IPS-NIHi7 (cell line): ENCODE data around the gene ZNF212.
"Not testable (repeated sequence)": the region's sequence is repeated elsewhere in the genome, so short reads cannot be mapped to it uniquely, and the experiment has no call there.

ENCODE experiments used
- DNase-seq: peaks from one replicate; pipeline ENCODE4 v3.0.0; 2012; ENCODE audit warnings: mixed read lengths; ENCODE audit errors: extremely low spot score

Gene ZNF212

DNA sequence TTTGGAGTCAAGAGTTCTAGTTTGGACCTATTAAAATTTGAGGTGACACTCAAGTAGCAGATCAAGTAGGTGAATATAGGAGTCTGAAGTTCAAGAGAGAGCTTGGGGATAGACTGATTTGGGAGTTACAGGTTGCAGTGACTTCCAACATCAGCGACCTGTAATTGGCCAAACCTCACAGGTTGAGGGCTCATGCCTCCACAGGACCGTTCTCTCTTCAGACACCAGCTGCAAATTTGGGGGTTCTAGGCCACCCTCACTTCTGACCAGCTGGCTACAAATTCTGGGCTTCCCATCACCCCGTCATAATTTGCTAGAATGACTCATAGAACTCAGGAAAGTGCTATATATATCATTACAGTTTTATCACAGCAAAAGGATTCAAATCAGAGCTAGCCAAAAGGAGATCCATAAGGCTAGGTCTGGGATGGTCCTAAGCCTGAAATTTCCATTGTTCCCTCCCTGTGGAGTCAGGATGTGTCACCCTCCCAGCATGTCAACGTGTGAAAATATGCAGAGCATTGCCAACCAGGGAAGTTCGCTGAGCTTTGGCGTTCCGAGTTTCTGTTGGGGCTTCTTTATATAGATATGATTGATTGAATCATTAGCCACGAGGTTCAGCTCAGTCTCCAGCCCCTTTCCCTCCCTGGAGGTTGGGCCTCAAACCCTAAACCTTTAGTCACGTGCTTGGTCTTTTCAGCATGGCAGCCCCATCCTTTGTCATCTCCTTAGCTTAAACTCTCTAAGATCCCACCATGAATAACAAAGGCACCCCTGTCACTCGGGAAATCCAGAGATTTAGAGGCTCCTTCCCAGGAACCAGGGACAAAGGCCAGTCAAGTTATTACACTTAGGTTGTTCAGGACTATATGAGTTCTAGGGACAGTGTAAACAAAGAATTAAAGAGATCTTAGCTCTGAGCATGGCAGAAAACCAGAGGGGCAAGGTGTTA, 20.7 kb upstream of the ZNF212 start:
- no peak for DNase-seq

DNA sequence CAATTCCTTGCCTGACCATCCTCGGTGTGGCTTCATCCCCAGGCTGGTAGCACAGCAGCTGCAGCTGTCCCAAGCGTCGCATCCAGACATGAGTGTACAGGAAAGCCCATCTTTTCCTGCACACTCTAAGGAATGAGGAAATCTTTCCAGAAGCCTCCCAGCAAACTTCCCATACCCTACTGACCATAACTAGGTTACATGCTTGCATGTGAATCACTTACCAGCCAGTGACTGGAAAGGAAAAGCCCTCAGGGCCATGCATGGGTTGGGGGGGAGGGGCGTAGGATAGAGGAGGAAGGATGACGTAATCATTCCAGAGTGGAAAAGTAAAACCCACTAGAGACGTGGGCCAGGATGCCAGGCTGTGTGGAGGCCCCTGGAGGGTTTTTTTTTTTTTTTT, 18.9 kb upstream of the ZNF212 start:
- DNase-seq = no peak

GRCh38 chr7:149223176-149223575, 16.3 kb upstream of the ZNF212 start:
- no peak for DNase-seq

DNA sequence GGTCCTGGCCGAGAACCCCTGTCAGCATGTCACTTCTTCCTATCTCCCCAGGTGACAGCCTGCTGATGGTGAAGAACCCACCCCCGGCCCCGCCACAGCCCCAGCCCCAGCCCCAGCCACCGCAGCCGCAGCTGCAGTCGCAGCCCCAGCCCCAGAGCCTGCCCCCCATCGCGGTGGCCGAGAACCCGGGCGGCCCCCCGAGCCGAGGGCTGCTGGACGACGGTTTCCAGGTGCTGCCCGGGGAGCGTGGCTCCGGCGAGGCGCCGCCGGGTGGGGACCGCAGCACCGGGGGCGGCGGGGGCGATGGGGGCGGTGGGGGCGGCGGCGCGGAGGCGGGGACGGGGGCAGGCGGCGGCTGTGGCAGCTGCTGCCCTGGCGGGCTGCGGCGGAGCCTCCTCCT, 15.7 kb upstream of the ZNF212 start:
- no peak for DNase-seq

DNA sequence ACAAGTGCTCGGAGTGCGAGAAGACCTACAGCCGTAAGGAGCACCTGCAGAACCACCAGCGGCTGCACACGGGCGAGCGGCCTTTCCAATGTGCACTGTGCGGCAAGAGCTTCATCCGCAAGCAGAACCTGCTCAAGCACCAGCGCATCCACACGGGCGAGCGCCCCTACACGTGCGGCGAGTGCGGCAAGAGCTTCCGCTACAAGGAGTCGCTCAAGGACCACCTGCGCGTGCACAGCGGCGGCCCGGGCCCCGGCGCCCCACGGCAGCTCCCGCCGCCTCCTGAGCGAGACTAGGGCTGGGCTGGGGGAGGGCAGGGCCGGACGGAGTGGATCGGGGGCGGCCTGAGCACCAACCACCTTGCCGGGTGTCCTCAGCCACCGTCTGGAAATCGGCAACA, 15.1 kb upstream of the ZNF212 start:
- no peak for DNase-seq

GRCh38 chr7:149225106-149225505, 14.3 kb upstream of the ZNF212 start:
- no peak for DNase-seq

DNA sequence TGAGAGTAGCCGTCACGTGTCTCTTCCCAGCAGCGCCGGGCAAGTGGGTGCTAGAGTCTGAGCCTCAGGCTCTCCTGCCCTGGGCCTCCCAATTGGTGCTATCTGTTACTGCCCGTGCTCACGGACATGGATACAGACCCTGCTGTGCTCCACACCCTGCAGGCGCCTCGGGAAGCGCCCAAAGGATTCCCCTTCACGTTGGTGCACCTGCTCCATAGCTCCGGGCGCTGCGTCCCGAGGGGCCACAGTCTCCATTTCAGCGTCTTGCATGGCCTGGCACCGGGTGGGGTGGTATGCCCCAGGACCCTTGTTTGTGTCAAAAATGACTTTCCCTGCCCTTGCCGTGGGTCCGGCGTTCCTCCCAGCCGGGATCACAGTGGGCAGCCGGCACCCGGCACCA, 13.8 kb upstream of the ZNF212 start:
- no peak for DNase-seq

- DNase-seq = not testable (repeated sequence)
These were observed 13.1 kb upstream of the ZNF212 start for GRCh38 chr7:149226366-149226765.

- no peak for DNase-seq
These were observed 12.5 kb upstream of the ZNF212 start for GRCh38 chr7:149226840-149227494.

DNA sequence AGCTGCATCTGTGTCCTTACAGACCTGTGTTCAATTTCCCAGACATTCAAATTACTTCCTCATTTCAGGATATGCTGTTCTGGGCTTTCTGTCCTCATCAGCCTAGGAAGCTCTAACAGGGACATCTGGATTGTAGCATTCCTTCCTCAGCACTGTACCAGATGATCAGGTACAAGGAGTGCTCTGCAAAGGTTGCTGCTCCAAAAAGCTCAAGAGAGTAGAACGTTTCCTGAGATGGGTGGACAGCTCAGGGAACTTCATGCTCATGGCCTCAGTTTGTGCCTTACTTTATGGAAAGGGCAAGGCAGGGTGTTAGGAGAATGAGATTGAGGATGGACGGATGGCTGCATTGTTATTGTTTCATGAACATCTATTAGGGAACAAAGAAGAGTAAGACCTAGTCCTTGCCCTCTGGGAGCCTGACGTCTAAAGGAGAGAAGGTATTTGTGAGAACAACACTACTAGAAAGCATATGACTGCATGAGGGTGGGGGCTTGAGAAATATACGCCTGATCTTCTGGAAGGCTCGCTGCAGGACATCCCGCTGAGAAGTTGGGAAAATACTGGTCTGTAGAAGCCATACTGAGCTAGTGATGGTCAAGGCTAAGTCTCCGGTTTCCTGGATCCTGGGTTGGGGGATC, 10.5 kb upstream of the ZNF212 start:
- no peak for DNase-seq

DNA sequence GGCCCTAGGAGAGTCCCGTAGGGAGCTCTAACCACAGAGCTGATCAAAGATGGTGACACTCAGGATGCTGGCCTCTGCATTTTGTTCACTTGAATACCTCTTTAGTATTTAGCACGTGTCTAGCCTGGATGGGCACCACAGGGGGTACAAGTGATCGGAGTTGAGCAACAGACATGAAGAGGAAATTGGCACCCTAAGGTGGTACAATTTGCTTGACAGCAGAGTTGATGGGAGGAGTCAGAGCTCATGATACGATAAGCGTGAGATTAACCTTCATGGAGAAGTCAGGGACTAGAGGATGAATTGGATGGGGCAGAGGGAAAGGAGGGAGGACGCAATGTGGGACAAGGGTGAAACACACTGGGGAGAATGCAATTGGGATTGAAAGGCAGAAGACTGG, 9.9 kb upstream of the ZNF212 start:
- DNase-seq = no peak

GRCh38 chr7:149232362-149232761, 7.1 kb upstream of the ZNF212 start:
- no peak for DNase-seq

DNA sequence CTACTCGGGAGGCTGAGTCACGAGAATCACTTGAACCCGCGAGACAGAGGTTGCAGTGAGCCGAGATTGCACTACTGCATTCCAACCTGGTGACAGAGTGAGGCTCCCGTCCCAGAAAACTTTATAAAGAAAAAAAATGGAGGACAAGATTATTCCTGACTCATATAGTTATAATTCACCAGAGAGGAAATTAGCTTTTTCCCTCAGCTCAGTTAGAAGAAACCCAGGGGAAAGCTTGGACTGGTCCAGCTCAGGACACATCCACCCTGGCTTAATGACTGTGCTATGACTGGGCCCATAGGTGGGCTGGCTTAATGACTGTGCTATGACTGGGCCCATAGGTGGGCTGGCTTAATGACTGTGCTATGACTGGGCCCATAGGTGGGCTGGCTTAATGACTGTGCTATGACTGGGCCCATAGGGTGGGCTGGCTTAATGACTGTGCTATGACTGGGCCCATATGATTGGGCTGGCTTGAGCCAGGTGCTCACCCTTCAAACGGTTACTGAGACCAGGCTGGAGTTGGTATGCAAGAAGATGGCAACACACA, 5.7 kb upstream of the ZNF212 start:
- not testable (repeated sequence) for DNase-seq

- DNase-seq = no peak
These were observed 1.9 kb upstream of the ZNF212 start for GRCh38 chr7:149237502-149237901.

DNA sequence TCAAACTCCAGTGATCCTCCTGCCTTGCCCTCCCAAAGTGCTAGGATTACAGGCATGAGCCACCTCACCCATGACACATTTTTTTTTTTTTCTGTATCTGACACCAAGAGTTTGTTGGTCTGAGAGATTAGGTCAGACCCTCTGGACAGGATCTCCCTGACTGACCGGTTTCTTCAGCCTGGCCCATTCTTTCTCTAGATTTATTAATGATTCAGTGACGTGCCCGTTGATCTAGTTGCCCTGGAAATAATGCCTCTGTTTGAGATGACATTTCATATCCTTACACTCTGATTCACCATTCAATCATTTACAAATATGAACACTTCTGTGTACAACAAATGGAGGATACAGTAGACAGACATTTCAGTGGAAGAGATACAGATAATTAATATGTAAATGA, 1.4 kb upstream of the ZNF212 start:
- DNase-seq = no peak

DNA sequence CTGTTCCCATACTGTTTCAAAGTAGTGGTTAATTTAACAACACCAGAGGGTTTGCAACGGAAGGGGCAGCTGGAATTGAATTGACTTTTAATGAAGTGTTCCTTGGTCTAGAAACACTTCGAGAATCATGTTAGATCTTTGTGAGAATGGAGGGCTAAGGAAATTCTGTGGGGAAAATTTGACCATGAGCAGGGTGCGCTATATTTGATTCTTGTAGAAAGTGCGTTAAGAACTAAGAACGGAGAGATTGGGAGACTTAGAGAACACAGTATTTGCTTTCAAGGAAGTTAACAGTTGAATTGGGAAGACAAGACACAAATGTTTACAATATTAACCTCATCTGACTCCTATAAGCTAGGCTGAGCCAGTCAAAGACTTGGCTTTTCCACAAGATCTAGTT, 1.2 kb downstream of the ZNF212 start:
- no peak for DNase-seq

- no peak for DNase-seq
These were observed 2.2 kb downstream of the ZNF212 start for GRCh38 chr7:149241696-149242095.

DNA sequence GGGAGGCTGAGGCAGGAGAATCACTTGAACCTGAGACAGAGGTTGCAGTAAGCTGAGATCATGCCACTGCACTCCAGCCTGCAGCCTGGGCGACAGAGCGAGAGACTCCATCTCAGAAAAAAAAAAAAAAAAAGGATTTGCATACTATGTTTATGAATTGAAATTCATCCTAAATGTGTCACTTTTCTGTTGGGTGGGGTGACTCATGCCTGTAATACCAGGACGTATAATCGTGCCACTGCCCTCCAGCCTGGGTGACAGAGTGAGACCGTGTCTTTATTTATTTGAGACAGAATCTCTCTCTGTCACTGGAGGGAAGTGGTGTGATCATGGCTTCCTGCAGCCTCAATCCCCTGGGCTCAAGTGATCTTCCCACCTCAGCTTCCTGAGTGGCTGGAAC, 5.8 kb downstream of the ZNF212 start:
- DNase-seq = no peak

DNA sequence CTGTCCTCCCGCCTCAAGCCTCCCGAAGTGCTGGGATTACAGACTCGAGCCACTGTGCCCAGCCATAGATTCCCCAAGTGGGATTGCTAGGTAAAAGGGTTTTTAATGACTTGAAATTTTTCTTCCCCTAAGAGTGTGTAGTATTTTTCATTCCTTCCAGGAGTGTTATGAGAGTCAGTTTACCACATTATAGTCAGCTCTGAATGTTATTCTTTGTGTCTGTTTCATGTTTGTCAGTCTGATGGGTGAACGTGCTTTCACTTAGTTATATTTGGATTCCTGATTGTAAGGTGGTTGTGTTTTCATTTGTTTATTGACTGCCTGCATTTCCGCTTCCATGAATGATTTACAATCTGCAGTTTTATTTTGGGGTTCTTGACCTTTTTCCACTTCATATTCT, 6.3 kb downstream of the ZNF212 start:
- DNase-seq = no peak

- no peak for DNase-seq
These were observed 9.3 kb downstream of the ZNF212 start for GRCh38 chr7:149248777-149249176.

- DNase-seq = not testable (repeated sequence)
These were observed 10.7 kb downstream of the ZNF212 start for GRCh38 chr7:149250151-149250550.

GRCh38 chr7:149251518-149251917, 12.1 kb downstream of the ZNF212 start:
- DNase-seq = not testable (repeated sequence)
